DOHH2 (cell line): Measurements from ENCODE around the gene PCP4L1.

Experiments used
- H3F3A ChIP-seq: fragments of 200-600 bp; sonication (generic), shearing (Covaris generic); 2 replicates; pipeline ENCODE4 v1.6.0; 2016; ENCODE audit warnings: antibody characterized with exemption, mild to moderate bottlenecking; ENCODE audit not compliant: control insufficient read depth, insufficient read depth
- H3K27ac ChIP-seq: fragments of 200-600 bp; sonication (generic); 2 replicates; pipeline ENCODE4 v1.5.1; 2014; ENCODE audit warnings: low read depth, mild to moderate bottlenecking, low read length, moderate library complexity
- H3K27me3 ChIP-seq: fragments of 200-600 bp; sonication (generic); 2 replicates; pipeline ENCODE4 v1.6.1; 2014; ENCODE audit warnings: mild to moderate bottlenecking, low read length, mixed read lengths; ENCODE audit not compliant: control insufficient read depth
- H3K36me3 ChIP-seq: fragments of 200-600 bp; sonication (generic); 2 replicates; pipeline ENCODE4 v1.6.1; 2014; ENCODE audit warnings: mild to moderate bottlenecking, low read length, moderate library complexity, mixed read lengths; ENCODE audit not compliant: control insufficient read depth
- H3K4me1 ChIP-seq: fragments of 200-600 bp; sonication (generic); 2 replicates; pipeline ENCODE4 v1.6.1; 2014; ENCODE audit warnings: mild to moderate bottlenecking, low read length, mixed read lengths; ENCODE audit not compliant: control insufficient read depth
- H3K4me2 ChIP-seq: fragments of 200-600 bp; sonication (generic); 2 replicates; pipeline ENCODE4 v1.6.0; 2014; ENCODE audit warnings: mild to moderate bottlenecking, low read length, moderate library complexity
- H3K4me3 ChIP-seq: fragments of 200-600 bp; sonication (generic); 2 replicates; pipeline ENCODE4 v1.5.1; 2014; ENCODE audit warnings: mild to moderate bottlenecking, low read length, mixed read lengths
- H3K79me2 ChIP-seq: fragments of 200-600 bp; sonication (generic); 2 replicates; pipeline ENCODE4 v1.6.1; 2014; ENCODE audit warnings: mild to moderate bottlenecking, low read length, mixed read lengths; ENCODE audit not compliant: control insufficient read depth
- H3K9me2 ChIP-seq: fragments of 200-600 bp; sonication (generic); replicated peaks from 2 replicates; pipeline ENCODE4 v1.6.1; 2014; ENCODE audit warnings: mild to moderate bottlenecking, low read length, mixed read lengths; ENCODE audit not compliant: control insufficient read depth
- H3K9me3 ChIP-seq: fragments of 200-600 bp; sonication (generic); 2 replicates; pipeline ENCODE4 v1.6.1; 2014; ENCODE audit warnings: antibody characterized with exemption, low read length, mixed read lengths; ENCODE audit not compliant: control insufficient read depth, insufficient read depth
- H4K20me1 ChIP-seq: fragments of 200-600 bp; sonication (generic); 2 replicates; pipeline ENCODE4 v1.6.0; 2014; ENCODE audit warnings: low read depth, mild to moderate bottlenecking, antibody characterized with exemption, low read length, moderate library complexity; ENCODE audit not compliant: control insufficient read depth, insufficient read depth
- EZH2phosphoT487 ChIP-seq: fragments of 200-600 bp; sonication (generic); IDR thresholded peaks from 2 replicates; pipeline ENCODE4 v1.6.1; 2017; ENCODE audit warnings: borderline replicate concordance, mild to moderate bottlenecking, antibody characterized with exemption, low read length, moderate library complexity, mixed read lengths
- TF ChIP-seq, protein P1 (sequence below): fragments of 200-600 bp; sonication (generic); IDR thresholded peaks from one replicate; pipeline ENCODE4 v1.5.1; 2014; ENCODE audit warnings: antibody characterized with exemption, mild to moderate bottlenecking, low read depth, low read length; ENCODE audit not compliant: poor library complexity, severe bottlenecking

The PCP4L1 gene

GRCh38 chr1:161225178-161225533 is 33.4 kb upstream of the PCP4L1 start:
- Histone ChIP-seq H3K27ac (0 out of 2 replicates have a peak overlapping the region, but pooled peaks have one; percentile 13), H3K4me1 (peaks cover 24% of the 10 kb centered on the region), H3K36me3 (peaks cover 24% of the 10 kb centered on the region), H3K79me2 (peaks cover 11% of the 10 kb centered on the region), H3K4me2 (peak overlapping the region; percentile 43), H3K4me3 (peak overlapping the region; percentile 12), H3K9me2 (no peaks in the 10 kb centered on the region), H4K20me1 (no peaks in the 10 kb centered on the region), H3F3A (no peaks in the 10 kb centered on the region), H3K27me3 (no peaks in the 10 kb centered on the region), H3K9me3 (no peaks in the 10 kb centered on the region)
- TF ChIP-seq, protein P1, sequence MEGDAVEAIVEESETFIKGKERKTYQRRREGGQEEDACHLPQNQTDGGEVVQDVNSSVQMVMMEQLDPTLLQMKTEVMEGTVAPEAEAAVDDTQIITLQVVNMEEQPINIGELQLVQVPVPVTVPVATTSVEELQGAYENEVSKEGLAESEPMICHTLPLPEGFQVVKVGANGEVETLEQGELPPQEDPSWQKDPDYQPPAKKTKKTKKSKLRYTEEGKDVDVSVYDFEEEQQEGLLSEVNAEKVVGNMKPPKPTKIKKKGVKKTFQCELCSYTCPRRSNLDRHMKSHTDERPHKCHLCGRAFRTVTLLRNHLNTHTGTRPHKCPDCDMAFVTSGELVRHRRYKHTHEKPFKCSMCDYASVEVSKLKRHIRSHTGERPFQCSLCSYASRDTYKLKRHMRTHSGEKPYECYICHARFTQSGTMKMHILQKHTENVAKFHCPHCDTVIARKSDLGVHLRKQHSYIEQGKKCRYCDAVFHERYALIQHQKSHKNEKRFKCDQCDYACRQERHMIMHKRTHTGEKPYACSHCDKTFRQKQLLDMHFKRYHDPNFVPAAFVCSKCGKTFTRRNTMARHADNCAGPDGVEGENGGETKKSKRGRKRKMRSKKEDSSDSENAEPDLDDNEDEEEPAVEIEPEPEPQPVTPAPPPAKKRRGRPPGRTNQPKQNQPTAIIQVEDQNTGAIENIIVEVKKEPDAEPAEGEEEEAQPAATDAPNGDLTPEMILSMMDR, result no peak
- TF ChIP-seq EZH2phosphoT487, result no peak

GRCh38 chr1:161225534-161226319 is 32.8 kb upstream of the PCP4L1 start, which contains the start of gene TOMM40L:
Gene TOMM40L (plus strand): TSS chr1:161226060. CDS start chr1:161226490, 430 bp downstream.
- Histone ChIP-seq H3K36me3 (peaks cover 30% of the 10 kb centered on the region), H3K27ac (peak within 1 kb of the TSS; percentile 38)

GRCh38 chr1:161226320-161226711 is 32.2 kb upstream of the PCP4L1 start:
- no peaks in the 10 kb centered on the region for H3F3A ChIP-seq
- H3K4me2 ChIP-seq, result peak overlapping the region; percentile 81
- H4K20me1 ChIP-seq, result no peaks in the 10 kb centered on the region
- peak overlapping the region; percentile 38 for H3K27ac ChIP-seq
- H3K9me3 ChIP-seq, result no peaks in the 10 kb centered on the region
- no peaks in the 10 kb centered on the region for H3K27me3 ChIP-seq
- no peak for TF ChIP-seq EZH2phosphoT487
- H3K4me1 ChIP-seq, result peaks cover 24% of the 10 kb centered on the region
- no peaks in the 10 kb centered on the region for H3K9me2 ChIP-seq
- peaks cover 30% of the 10 kb centered on the region for H3K36me3 ChIP-seq
- H3K79me2 ChIP-seq, result peaks cover 11% of the 10 kb centered on the region
- H3K4me3 ChIP-seq, result peak overlapping the region; percentile 81

More at GRCh38 chr1:161225534-161226319, 32.8 kb upstream of the PCP4L1 start, which contains the start of gene TOMM40L:
- peaks cover 24% of the 10 kb centered on the region for H3K4me1 ChIP-seq
- H3K9me3 ChIP-seq, result no peaks in the 10 kb centered on the region
- no peak for TF ChIP-seq EZH2phosphoT487
- TF ChIP-seq, protein P1, result peak; percentile 81
- H3K79me2 ChIP-seq, result peaks cover 11% of the 10 kb centered on the region
- no peaks in the 10 kb centered on the region for H3K9me2 ChIP-seq
- peak within 1 kb of the TSS; percentile 81 for H3K4me3 ChIP-seq
- H3K27me3 ChIP-seq, result no peaks in the 10 kb centered on the region
- no peaks in the 10 kb centered on the region for H3F3A ChIP-seq
- H3K4me2 ChIP-seq, result peak within 1 kb of the TSS; percentile 81
- H4K20me1 ChIP-seq, result no peaks in the 10 kb centered on the region

DNA sequence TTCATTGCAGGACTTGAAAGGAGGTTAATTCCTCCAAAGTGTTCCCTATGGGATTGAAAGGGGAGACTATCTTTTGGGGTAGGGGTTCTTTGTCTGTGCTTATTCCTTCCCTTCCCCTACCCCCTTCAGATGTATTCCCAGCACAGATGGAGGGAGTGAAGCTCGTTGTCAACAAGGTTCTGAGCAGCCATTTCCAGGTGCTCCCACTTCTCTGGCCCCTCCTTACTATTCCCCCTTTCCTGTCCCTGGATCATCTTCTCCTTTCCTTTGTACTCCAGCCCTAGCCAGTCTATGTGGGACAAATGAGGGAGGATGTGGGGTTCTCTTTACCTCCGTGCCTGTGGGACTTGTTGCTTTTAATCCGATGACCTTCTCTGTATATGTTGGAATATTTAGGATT is 31.8 kb upstream of the PCP4L1 start:
- peaks cover 24% of the 10 kb centered on the region for H3K4me1 ChIP-seq
- H3K79me2 ChIP-seq, result peaks cover 11% of the 10 kb centered on the region
- H3K36me3 ChIP-seq, result peaks cover 30% of the 10 kb centered on the region
- no peaks in the 10 kb centered on the region for H3F3A ChIP-seq
- H3K27me3 ChIP-seq, result no peaks in the 10 kb centered on the region
- peak overlapping the region; percentile 81 for H3K4me2 ChIP-seq
- peak overlapping the region; percentile 81 for H3K4me3 ChIP-seq
- peak overlapping the region; percentile 38 for H3K27ac ChIP-seq
- H3K9me3 ChIP-seq, result no peaks in the 10 kb centered on the region
- TF ChIP-seq, protein P1, result no peak
- no peak for TF ChIP-seq EZH2phosphoT487
- no peaks in the 10 kb centered on the region for H4K20me1 ChIP-seq
- H3K9me2 ChIP-seq, result no peaks in the 10 kb centered on the region
